Suprapubic skin (tissue), 4 donors: Measurements from ENCODE around the gene RFC1. TPM values are rescaled to one million over a fixed set of nuclear protein-coding genes. Genes with fewer than 3 reads are reported as not detected.
A peak's percentile ranks its signal among the peaks of the same experiment; 100 is the strongest.
"Not testable (repeated sequence)": the region's sequence is repeated elsewhere in the genome, so short reads cannot be mapped to it uniquely, and the experiment has no call there.

Source experiments
- DNase-seq, 2 donors: peaks; one replicate each; pipeline ENCODE4 v3.0.0-alpha.2; 2019; ENCODE audit warnings: low spot score in 2 of 2
- H3K27ac ChIP-seq: fragments of 200-600 bp; sonication (generic); one replicate; pipeline ENCODE4 v1.5.1; 2019
- H3K27me3 ChIP-seq: fragments of 200-600 bp; sonication (generic); one replicate; pipeline ENCODE4 v1.5.1; 2019
- H3K36me3 ChIP-seq: fragments of 200-600 bp; sonication (generic); one replicate; pipeline ENCODE4 v1.5.1; 2019
- H3K4me1 ChIP-seq: fragments of 200-600 bp; sonication (generic); one replicate; pipeline ENCODE4 v1.5.1; 2019
- H3K4me3 ChIP-seq: fragments of 200-600 bp; sonication (generic); one replicate; pipeline ENCODE4 v1.5.1; 2019; ENCODE audit warnings: mild to moderate bottlenecking
- H3K9me3 ChIP-seq: fragments of 200-600 bp; sonication (generic); one replicate; pipeline ENCODE4 v1.5.1; 2019
- CTCF ChIP-seq, 2 donors: fragments of 200-600 bp in 1 of 2; fragments of 450-650 bp in 1 of 2; sonication (generic) in 1 of 2; IDR thresholded peaks; one replicate each; pipeline ENCODE4 v1.5.1; 2016 to 2019; ENCODE audit warnings: antibody characterized with exemption in 2 of 2, mild to moderate bottlenecking in 1 of 2, moderate library complexity in 1 of 2
- EP300 ChIP-seq: sonication (generic); formaldehyde crosslinking; IDR thresholded peaks from one replicate; pipeline ENCODE4 v1.6.1; 2017; ENCODE audit warnings: antibody characterized with exemption
- POLR2A ChIP-seq, 2 donors: fragments of 450-650 bp; IDR thresholded peaks; one replicate each; pipeline ENCODE4 v1.6.1; 2017; ENCODE audit warnings: antibody characterized with exemption in 2 of 2, mild to moderate bottlenecking in 2 of 2, moderate library complexity in 2 of 2
- POLR2AphosphoS5 ChIP-seq, 3 donors: sonication (generic); formaldehyde crosslinking; IDR thresholded peaks; one replicate each; pipeline ENCODE4 v1.6.1; 2017; ENCODE audit warnings: antibody characterized with exemption in 3 of 3
- WGBS: methylation state at CpG from one replicate; pipeline ENCODE4 v1.1.5; 2018; 5-methylcytosine and 5-hydroxymethylcytosine counted together
- total RNA-seq, 4 donors: library from RNA; depleted of rRNA; stranded (reverse); fragments of >200 nt; gene quantifications; one replicate each; pipeline ENCODE4 v1.1.0, GENCODE V29; 2016

Gene RFC1
- total RNA-seq, 4 donors from 2014 or later, result 24.9 to 40.1 (median 27.0) TPM

DNA sequence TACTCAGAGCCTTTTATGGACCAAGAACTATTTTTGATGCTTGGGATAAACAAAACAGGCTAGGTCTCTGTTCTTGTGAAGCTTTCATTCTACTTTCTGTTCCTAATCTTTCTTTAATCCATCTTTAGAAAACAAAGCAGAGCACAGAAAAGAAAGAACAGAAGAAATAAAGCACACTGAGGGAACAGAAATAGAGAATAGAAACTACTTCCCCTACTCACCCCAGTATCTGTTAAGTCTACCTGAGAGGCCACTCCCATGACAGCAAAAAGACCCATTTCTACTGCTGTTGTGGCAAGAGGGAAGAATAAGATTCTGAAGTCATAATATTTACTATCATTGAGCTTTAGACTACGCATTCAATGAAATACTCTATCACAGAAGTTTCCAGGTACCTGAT is 9.2 kb downstream of the RFC1 start:
- H3K9me3 ChIP-seq, result no peaks in the 10 kb centered on the region
- WGBS, result 98% methylated on average over 1 of the region's 1 CpG
- no peak for DNase-seq
- no peaks in the 10 kb centered on the region for H3K36me3 ChIP-seq
- H3K4me1 ChIP-seq, result peaks cover 21% of the 10 kb centered on the region
- TF ChIP-seq EP300, result no peak
- TF ChIP-seq POLR2AphosphoS5 (IDR thresholded peaks at IDR 0.05), result no peak
- TF ChIP-seq POLR2A (IDR thresholded peaks at IDR 0.05), result no peak
- TF ChIP-seq CTCF (IDR thresholded peaks at IDR 0.05), result no peak
- H3K27me3 ChIP-seq, result no peaks in the 10 kb centered on the region
- no peak overlapping the region for H3K4me3 ChIP-seq
- H3K27ac ChIP-seq, result no peak overlapping the region

- TF ChIP-seq POLR2A (IDR thresholded peaks at IDR 0.05) (no peak), EP300 (no peak), POLR2AphosphoS5 (IDR thresholded peaks at IDR 0.05) (no peak), CTCF (IDR thresholded peaks at IDR 0.05) (no peak)
- Histone ChIP-seq H3K27ac (peak overlapping the region; percentile 73), H3K36me3 (peaks cover 17% of the 10 kb centered on the region), H3K27me3 (no peaks in the 10 kb centered on the region), H3K4me3 (peak overlapping the region; percentile 39), H3K9me3 (no peaks in the 10 kb centered on the region), H3K4me1 (peaks cover 21% of the 10 kb centered on the region)
- 11% methylated on average over 1 of the region's 1 CpG for WGBS
- DNase-seq, result no peak
Measured at GRCh38 chr4:39354254-39354552, 12.0 kb downstream of the RFC1 start.

DNA sequence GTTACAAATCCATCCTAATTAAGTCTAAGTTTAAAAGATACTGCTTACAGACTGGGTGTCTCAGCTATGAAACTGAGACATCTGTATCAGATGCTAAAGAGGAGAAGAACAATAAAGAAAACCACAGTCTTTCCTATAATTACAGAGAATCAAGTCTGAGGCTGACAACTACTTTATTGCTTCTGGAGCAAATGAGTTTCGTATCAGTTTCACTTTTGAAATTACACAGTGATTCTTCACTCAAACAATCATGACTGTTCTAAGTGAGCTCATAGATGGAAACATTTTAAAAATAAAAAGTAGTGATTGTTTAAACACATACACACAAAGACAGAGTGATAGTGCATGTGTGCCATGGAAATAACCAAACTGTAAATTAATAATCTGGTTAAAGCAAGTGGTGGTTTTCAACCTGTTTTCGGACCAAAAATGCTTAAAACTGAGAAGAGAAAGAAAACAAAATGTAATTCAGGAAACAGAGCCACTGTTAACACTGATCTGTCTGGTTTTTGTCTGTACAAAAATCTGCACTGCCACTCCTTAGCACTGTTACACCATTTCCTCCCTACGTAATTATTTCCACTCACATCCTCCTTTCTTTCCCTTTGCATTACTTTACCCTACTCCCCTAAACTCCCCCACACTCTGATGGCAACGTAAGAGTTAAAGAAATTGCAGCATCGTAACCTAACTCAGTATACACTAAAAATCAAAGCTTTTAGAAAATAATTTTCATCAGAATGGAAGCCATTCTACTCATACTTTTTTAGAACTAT is 12.5 kb downstream of the RFC1 start:
- Histone ChIP-seq H3K9me3 (no peaks in the 10 kb centered on the region), H3K27me3 (no peaks in the 10 kb centered on the region), H3K4me3 (peak overlapping the region; percentile 39), H3K27ac (peak overlapping the region; percentile 73), H3K4me1 (peaks cover 21% of the 10 kb centered on the region), H3K36me3 (peaks cover 18% of the 10 kb centered on the region)
- no peak for DNase-seq
- TF ChIP-seq EP300 (no peak), POLR2A (IDR thresholded peaks at IDR 0.05) (no peak), POLR2AphosphoS5 (IDR thresholded peaks at IDR 0.05) (no peak), CTCF (IDR thresholded peaks at IDR 0.05) (no peak)
- WGBS, result 11% methylated on average over 5 of the region's 5 CpGs

DNA sequence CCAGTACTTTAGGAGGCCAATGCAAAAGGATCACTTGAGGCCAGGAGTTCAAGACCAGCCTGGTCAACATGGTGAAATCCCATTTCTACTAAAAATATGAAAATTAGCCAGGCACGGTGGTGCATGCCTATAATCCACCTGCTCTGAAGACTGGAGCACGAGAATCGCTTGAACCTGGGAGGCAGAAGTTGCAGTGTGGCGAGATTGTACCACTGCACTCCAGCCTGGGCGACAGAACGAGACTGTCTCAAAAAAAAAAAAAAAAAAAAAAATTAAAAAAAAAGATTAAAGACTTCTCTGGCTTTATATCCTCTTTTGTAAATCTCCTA is 13.0 kb downstream of the RFC1 start:
- Histone ChIP-seq H3K27ac (peak overlapping the region; percentile 73), H3K4me3 (peak overlapping the region; percentile 39), H3K36me3 (peaks cover 18% of the 10 kb centered on the region), H3K4me1 (peaks cover 21% of the 10 kb centered on the region)
- H3K9me3 ChIP-seq, DNase-seq, H3K27me3 ChIP-seq: not testable (repeated sequence)
- WGBS, result 52% methylated on average over 6 of the region's 6 CpGs

- H3K36me3 ChIP-seq, result peaks cover 28% of the 10 kb centered on the region
- 86% methylated on average over 2 of the region's 2 CpGs for WGBS
- no peaks in the 10 kb centered on the region for H3K9me3 ChIP-seq
- no peak for DNase-seq
- no peaks in the 10 kb centered on the region for H3K27me3 ChIP-seq
- TF ChIP-seq CTCF (IDR thresholded peaks at IDR 0.05) (no peak), POLR2AphosphoS5 (IDR thresholded peaks at IDR 0.05) (no peak), EP300 (no peak), POLR2A (IDR thresholded peaks at IDR 0.05) (no peak)
- peaks cover 16% of the 10 kb centered on the region for H3K4me1 ChIP-seq
- no peak overlapping the region for H3K27ac ChIP-seq
- H3K4me3 ChIP-seq, result no peak overlapping the region
Measured at GRCh38 chr4:39349326-39349725, 16.8 kb downstream of the RFC1 start.
